ENCODE data around the gene SLC17A7.

The SLC17A7 gene

DNA sequence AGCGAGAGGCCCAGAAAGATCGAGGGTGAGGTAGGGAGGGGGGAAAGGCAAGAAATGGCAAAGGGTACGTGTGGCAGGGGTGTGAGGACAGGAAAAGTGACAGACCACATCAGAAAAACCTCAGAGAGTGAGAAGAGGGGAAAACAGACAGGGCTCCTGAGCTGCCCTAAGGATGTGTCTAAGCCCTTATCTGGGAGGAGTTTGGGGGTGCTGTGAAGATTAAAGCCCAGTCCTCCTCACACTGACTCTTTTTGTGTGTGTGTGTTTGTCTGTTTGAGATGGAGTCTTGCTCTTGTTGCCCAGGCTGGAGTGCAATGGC, 17.4 kb downstream of the SLC17A7 start:
- H3K27me3 ChIP-seq = peaks cover 81% of the 10 kb centered on the region

DNA sequence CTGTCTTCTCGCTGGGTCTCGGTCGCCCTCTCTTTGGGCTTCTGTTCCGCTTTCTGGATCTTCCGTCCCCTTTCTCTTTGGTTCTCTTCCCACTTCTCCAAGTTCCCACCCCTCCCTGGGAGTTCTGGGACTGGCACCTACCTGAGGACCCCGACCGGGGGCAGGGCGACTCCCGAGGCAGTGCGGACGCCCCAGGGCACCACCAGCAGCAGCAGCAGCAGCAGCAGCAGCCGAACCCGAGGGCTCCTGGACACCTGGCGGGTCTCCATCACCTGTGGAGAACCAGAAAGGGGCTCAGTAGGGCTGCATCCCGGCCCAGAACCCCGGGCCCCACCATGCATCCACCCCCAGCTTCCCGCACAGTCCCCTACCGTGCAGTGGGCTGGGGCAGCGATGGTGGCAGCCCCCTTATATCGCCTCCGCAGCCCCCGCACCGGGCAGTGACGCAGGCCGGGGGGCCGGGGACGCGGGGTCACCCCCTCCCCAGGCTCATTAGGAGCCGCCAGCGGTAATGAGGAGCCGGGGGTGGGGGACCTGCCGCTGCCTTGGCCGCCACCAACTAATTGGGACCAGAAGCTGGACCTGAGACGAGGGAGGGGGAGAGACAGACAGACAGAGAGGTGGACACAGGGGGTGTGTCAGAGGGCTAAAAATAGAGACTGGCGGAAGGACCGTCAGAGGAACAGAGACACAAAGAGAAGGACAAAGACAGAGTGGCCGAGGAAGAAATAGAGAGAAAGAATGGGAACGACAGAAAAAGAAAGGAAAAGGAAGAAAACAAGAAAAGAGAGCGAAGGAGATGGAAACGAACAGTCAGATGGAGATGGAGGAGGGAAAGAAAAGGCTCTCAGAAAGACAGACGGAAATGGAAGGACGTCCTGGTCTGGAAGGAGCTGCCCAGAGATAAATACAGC, 18.0 kb downstream of the SLC17A7 start, which contains the start of gene PTH2:
Gene PTH2, minus strand, starts transcription at position 371 of the 914 bp plus-strand sequence. Its CDS starts 102 bp downstream, at position 269.
- TF ChIP-seq, protein P1, sequence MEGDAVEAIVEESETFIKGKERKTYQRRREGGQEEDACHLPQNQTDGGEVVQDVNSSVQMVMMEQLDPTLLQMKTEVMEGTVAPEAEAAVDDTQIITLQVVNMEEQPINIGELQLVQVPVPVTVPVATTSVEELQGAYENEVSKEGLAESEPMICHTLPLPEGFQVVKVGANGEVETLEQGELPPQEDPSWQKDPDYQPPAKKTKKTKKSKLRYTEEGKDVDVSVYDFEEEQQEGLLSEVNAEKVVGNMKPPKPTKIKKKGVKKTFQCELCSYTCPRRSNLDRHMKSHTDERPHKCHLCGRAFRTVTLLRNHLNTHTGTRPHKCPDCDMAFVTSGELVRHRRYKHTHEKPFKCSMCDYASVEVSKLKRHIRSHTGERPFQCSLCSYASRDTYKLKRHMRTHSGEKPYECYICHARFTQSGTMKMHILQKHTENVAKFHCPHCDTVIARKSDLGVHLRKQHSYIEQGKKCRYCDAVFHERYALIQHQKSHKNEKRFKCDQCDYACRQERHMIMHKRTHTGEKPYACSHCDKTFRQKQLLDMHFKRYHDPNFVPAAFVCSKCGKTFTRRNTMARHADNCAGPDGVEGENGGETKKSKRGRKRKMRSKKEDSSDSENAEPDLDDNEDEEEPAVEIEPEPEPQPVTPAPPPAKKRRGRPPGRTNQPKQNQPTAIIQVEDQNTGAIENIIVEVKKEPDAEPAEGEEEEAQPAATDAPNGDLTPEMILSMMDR (IDR thresholded peaks at IDR 0.05; ENCODE audit: low read depth, low read length) = no peak
- Histone ChIP-seq H3K36me3 (no peaks in the 10 kb centered on the region), H3K9me3 (no peaks in the 10 kb centered on the region), H3K27me3 (peaks cover 77% of the 10 kb centered on the region), H3K4me3 (ENCODE audit: low read depth, low read length) (no peak within 1 kb of the TSS), H3K4me1 (peaks cover 11% of the 10 kb centered on the region)
- DNase-seq = no peak

More for the DNA sequence above, 17.4 kb downstream of the SLC17A7 start:
- Histone ChIP-seq H3K4me1 (peaks cover 11% of the 10 kb centered on the region), H3K9me3 (no peaks in the 10 kb centered on the region), H3K4me3 (ENCODE audit: low read depth, low read length) (no peak overlapping the region), H3K36me3 (no peaks in the 10 kb centered on the region)
- TF ChIP-seq, protein P1 (IDR thresholded peaks at IDR 0.05; ENCODE audit: low read depth, low read length) = no peak
- no peak for DNase-seq

DNA sequence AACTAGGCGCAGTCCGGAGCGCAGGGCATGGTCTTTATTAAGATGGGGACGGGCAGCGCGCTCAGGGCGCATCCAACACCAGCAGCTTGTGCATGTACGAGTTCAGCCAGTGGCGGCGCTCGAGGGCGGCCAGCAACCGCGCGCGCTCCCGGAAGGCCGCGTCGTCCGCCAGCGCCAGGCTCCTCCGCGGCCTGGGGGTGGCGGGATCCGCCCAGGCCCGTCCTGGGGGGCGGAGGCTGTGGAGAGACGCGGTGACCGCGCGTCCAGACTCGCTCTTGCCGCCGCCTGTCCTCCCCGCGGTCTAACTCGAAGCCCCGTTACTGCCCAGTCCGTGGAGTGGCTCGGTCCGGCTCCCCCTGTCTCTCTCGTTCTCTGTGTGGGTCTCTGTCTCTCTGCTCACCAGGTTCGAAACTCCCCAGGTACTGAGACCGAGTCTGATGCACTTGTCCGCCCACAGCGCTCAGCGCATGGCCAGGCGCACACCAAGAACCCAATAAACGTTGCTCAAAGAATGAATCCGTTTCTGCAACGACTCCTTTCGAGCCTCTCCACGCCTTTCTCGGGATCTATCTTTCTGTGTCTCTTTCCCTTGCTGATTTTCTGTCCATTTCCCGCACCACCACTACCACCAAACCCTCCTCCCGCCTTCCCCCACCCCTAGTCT, 18.8 kb downstream of the SLC17A7 start:
- TF ChIP-seq, protein P1 (IDR thresholded peaks at IDR 0.05; ENCODE audit: low read depth, low read length) = peak; percentile 35
- Histone ChIP-seq H3K4me3 (ENCODE audit: low read depth, low read length) (no peak overlapping the region), H3K4me1 (peaks cover 11% of the 10 kb centered on the region), H3K9me3 (no peaks in the 10 kb centered on the region), H3K27me3 (peaks cover 70% of the 10 kb centered on the region), H3K36me3 (no peaks in the 10 kb centered on the region)
- peak; percentile 69 for DNase-seq

DNA sequence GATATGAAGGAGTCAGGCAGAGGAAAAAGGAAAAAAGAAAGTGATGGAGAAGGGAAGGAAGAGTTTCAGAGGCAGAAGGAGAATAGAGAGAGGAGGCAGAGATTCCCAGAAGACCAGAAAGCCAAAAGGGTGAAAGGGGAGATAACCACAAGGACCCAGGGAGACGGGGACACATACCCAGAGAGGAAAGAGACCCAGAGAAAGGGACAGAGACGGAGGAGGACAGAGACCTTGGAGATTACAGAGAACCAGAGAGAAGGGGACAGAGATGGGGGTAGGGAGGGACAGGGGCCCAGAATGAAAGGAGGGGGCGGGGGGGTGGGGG, 19.5 kb downstream of the SLC17A7 start:
- Histone ChIP-seq H3K9me3 (no peaks in the 10 kb centered on the region), H3K27me3 (peaks cover 64% of the 10 kb centered on the region), H3K4me3 (ENCODE audit: low read depth, low read length) (no peak overlapping the region), H3K36me3 (no peaks in the 10 kb centered on the region), H3K4me1 (peaks cover 11% of the 10 kb centered on the region)
- DNase-seq = no peak
- TF ChIP-seq, protein P1 (IDR thresholded peaks at IDR 0.05; ENCODE audit: low read depth, low read length) = no peak

DNA sequence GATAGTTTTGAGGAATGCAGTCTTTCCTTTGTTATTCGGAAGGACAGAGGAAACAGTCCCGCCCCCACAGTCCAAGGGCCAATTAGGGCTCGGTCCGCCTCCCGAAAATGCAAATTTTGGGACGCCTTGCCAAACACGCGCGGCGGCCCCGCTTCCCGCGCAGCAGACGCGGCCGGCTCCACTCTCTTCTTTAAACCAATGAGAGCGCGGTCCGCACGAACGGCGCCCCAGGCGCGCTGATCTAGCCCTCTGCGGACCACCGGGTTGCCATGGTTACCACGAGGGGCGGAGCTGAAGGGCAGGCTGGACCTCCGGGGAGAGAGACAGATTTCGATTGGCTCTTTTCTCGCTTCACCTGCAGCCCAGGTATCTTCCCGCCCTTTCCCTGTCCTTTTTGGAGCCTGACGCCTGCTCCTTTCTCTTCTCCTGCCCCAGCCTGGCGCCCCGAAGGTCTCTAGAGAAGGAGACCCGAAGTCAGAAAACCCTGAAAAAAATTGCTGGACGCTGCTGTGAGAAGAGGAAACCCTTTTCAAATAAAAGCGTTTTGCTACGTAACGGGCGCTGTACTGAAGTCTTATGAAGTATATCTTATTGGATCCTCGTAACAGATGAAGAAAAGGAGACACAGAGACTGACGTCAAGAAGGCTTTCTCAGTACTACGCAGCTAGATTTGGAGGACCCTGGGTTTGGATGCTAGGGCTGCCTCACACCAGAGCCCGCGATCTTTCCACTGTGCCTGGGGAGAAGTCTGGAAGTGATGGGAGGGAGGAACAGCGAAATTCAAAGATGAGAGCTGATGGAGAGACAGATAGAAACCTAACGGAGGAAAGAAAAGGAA, 20.1 kb downstream of the SLC17A7 start:
- TF ChIP-seq, protein P1 (IDR thresholded peaks at IDR 0.05; ENCODE audit: low read depth, low read length) = no peak
- H3K4me3 ChIP-seq (ENCODE audit: low read depth, low read length) = peak overlapping the region; percentile 36
- peaks cover 11% of the 10 kb centered on the region for H3K4me1 ChIP-seq
- peak; percentile 91 for DNase-seq
- peaks cover 58% of the 10 kb centered on the region for H3K27me3 ChIP-seq
- H3K9me3 ChIP-seq = no peaks in the 10 kb centered on the region
- H3K36me3 ChIP-seq = no peaks in the 10 kb centered on the region

Measured in BE2C (cell line).